SK-N-SH (cell line): ENCODE results near the gene INHBE.

Experiments
- CTCF ChIP-seq: fragments of 200-600 bp; sonication (generic); IDR thresholded peaks from 2 replicates; pipeline ENCODE4 v1.6.1; 2017; ENCODE audit warnings: antibody characterized with exemption, mild to moderate bottlenecking, moderate library complexity
- EP300 ChIP-seq, 2 experiments: IDR thresholded peaks; 2 replicates each; pipeline versions ENCODE4 v1.4.0 to v1.6.1; 2012; ENCODE audit warnings: borderline replicate concordance in 1 of 2, low read depth in 1 of 2, low read length in 1 of 2
- FOSL2 ChIP-seq: IDR thresholded peaks from 2 replicates; pipeline ENCODE4 v1.4.0; 2012; ENCODE audit warnings: low read depth, mild to moderate bottlenecking, moderate library complexity, borderline replicate concordance
- GABPA ChIP-seq: IDR thresholded peaks from 2 replicates; pipeline ENCODE4 v1.4.0; 2012; ENCODE audit warnings: low read depth, mild to moderate bottlenecking
- JUND ChIP-seq: IDR thresholded peaks from 2 replicates; pipeline ENCODE4 v1.4.0; 2012
- MXI1 ChIP-seq: IDR thresholded peaks from 2 replicates; pipeline ENCODE4 v1.6.1; 2012; ENCODE audit warnings: mild to moderate bottlenecking, low read depth, low read length, improper control_type of control experiment
- POLR2AphosphoS5 ChIP-seq: IDR thresholded peaks from 2 replicates; pipeline ENCODE4 v1.6.1; 2012; ENCODE audit warnings: low read depth, low read length
- REST ChIP-seq: IDR thresholded peaks from 2 replicates; pipeline ENCODE4 v1.6.1; 2012; ENCODE audit warnings: mild to moderate bottlenecking, low read depth, low read length, moderate library complexity
- RFX5 ChIP-seq: IDR thresholded peaks from 2 replicates; pipeline ENCODE4 v1.6.1; 2012; ENCODE audit warnings: mild to moderate bottlenecking, improper control_type of control experiment, low read length
- TAF1 ChIP-seq: IDR thresholded peaks from 2 replicates; pipeline ENCODE4 v1.6.1; 2012; ENCODE audit warnings: low read depth, mild to moderate bottlenecking, low read length, moderate library complexity, borderline replicate concordance
- USF2 ChIP-seq: fragments of 150-350 bp; IDR thresholded peaks from 2 replicates; pipeline ENCODE4 v1.6.1; 2017; ENCODE audit warnings: antibody characterized with exemption, low read length, low read depth, borderline replicate concordance

- TF ChIP-seq CTCF (no peak), FOSL2 (no peak), POLR2AphosphoS5 (no peak), REST (no peak), TAF1 (no peak), GABPA (no peak), RFX5 (no peak), JUND (no peak), MXI1 (no peak), USF2 (no peak), EP300 (IDR thresholded peaks at IDR 0.05; ENCODE audit: borderline replicate concordance in 1 of 2, low read depth in 1 of 2, low read length in 1 of 2) (no peak)
Observed at GRCh38 chr12:57470970-57471656, 16.0 kb downstream of the INHBE start.
